ENCODE results near the gene MAML2.

DNA sequence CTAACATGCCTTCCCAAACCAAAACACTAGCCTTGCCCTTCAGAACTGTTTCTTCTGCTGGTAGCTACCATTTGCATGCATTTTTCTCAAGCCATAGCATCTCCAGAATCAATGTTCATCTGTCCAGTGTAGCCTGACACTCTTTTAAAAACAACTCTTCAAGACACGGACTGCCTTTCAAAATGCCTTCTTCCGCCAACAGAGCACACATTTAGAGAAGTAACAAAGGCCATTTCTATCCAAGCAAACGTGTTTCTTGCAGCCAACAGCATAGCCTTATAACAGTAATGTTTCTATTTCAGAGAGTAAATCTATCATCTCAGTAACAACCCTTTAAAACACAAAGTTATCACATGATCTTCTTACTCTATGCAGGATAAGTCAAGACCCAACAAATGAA lies 275.8 kb downstream of the MAML2 start:
- no peak for TF ChIP-seq POLR2A (IDR thresholded peaks at IDR 0.05)
- TF ChIP-seq, protein P1, sequence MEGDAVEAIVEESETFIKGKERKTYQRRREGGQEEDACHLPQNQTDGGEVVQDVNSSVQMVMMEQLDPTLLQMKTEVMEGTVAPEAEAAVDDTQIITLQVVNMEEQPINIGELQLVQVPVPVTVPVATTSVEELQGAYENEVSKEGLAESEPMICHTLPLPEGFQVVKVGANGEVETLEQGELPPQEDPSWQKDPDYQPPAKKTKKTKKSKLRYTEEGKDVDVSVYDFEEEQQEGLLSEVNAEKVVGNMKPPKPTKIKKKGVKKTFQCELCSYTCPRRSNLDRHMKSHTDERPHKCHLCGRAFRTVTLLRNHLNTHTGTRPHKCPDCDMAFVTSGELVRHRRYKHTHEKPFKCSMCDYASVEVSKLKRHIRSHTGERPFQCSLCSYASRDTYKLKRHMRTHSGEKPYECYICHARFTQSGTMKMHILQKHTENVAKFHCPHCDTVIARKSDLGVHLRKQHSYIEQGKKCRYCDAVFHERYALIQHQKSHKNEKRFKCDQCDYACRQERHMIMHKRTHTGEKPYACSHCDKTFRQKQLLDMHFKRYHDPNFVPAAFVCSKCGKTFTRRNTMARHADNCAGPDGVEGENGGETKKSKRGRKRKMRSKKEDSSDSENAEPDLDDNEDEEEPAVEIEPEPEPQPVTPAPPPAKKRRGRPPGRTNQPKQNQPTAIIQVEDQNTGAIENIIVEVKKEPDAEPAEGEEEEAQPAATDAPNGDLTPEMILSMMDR (IDR thresholded peaks at IDR 0.05 in 8 of 11, conservative IDR thresholded peaks at IDR 0.05 in 3 of 11), result no peak
- no peak for TF ChIP-seq POLR2AphosphoS5 (IDR thresholded peaks at IDR 0.05)

Data from spleen (tissue), 7 donors.